ENCODE data around the gene GPER1.

The GPER1 gene

DNA sequence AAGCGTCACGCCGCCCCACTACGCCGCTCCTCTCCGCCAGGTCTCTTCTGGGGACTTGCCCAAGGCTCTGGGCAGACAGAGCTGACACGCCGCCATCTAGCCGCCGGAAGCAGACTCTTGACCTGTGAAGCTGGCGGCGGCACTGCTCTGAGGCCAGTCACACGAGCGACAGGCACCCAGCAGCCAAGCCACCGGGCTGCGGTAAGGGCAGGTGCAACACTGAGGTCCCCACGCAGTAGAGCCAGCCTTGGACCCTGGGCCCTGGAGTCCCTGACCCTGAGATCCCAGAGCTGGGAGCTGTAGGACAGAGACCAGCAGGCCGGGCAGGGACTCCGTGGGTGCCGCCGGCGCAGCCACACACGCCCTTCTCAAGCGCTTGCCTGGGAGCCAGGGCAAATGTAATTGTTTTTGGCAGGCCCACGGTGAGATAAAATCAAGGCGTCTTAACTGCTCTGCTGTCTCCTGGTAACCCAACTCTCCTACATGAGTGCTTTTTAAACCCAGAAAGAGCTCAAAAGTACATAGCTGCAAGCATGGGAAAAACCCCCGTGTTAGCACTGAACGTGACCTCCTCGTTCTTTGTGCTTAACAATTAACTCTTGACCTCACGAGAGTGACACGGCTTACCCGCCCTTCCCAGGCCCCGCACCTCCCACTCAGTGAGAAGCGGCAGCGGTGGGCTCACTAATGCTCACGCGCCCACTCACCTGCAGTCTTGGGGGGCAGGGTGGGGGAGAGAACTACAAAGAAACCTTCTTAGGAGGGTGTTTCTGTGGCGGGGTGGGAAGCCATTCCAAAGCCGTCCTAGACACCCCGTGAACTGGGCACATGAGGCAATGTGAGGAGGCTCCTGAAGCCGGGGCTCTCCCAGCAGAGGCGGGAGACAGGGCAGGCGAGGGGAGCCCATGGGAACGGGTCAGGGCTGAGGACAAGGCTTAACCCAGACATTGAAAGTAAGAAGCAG lies 8.5 kb downstream of the GPER1 start:
- Histone ChIP-seq H3K4me1 (ENCODE audit: control insufficient read depth, insufficient read depth, low read length) (no peaks in the 10 kb centered on the region), H3K27me3 (ENCODE audit: control insufficient read depth, insufficient read depth, low read length) (no peaks in the 10 kb centered on the region), H3K4me3 (ENCODE audit: low read depth, low read length) (no peak overlapping the region), H3K9me3 (ENCODE audit: control insufficient read depth, insufficient read depth, low read length) (no peaks in the 10 kb centered on the region), H3K9ac (ENCODE audit: low read depth, low read length) (no peak overlapping the region), H3K36me3 (ENCODE audit: control insufficient read depth, insufficient read depth, low read length) (peaks cover 15% of the 10 kb centered on the region)

DNA sequence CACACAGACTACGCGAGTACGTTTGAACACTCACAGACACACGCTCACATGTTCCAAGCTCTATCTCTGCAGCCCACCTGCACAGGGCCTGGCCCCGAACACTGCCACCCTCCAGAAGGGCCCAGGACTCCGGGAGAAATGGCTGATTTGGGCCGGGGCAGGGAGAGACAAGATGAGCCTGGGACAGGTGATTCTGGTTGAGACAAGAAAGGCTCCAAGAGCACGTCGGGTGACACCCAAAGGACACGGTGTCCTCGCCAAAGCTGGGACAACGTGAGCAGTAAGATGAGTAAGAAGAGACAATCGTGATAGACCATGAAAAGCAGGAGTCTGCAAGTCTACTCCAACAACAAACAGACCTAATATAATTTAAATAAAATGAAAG lies 9.2 kb downstream of the GPER1 start:
- H3K4me3 ChIP-seq (ENCODE audit: low read depth, low read length): no peak overlapping the region
- H3K9ac ChIP-seq (ENCODE audit: low read depth, low read length): no peak overlapping the region
- peaks cover 14% of the 10 kb centered on the region for H3K36me3 ChIP-seq (ENCODE audit: control insufficient read depth, insufficient read depth, low read length)
- no peaks in the 10 kb centered on the region for H3K27me3 ChIP-seq (ENCODE audit: control insufficient read depth, insufficient read depth, low read length)
- no peaks in the 10 kb centered on the region for H3K9me3 ChIP-seq (ENCODE audit: control insufficient read depth, insufficient read depth, low read length)
- H3K4me1 ChIP-seq (ENCODE audit: control insufficient read depth, insufficient read depth, low read length): no peaks in the 10 kb centered on the region

DNA sequence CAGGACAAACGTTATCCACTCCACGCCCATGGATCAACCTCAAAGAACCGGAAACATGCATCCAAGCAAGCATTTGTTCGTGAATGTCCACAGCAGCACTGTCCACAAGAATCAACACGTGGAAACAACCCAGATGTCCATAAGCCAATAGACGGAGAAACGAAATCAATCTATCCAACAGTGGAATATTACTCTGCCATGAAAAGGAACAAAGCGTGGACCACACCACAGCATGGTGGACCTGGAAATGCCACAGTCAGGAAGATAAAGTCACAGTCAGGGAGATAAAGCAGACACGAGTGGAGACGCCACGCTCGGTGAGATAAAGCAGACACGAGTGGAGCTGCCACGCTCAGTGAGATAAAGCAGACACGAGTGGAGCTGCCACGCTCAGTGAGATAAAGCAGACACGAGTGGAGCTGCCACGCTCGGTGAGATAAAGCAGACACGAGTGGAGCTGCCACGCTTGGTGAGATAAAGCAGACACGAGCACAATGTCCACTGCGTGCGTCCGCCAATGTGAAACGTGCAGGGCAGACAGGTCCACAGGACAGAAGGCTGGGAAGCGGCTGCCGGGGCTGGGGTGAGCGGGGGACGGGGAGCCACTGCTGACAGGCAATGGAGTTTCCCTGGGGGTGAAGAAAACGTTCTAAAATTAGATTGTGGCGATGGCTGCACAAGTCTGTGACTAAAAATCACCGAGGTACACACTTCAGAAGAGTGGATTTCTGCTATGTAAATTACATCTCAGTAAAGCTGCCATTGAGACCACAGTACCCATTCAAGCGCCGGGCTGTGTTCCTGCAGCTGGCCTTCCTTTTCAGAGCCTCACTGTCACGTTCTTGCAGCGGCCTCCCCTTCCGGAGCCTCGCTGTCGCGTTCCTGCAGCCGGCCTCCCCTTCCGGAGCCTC lies 10.6 kb downstream of the GPER1 start:
- H3K4me3 ChIP-seq (ENCODE audit: low read depth, low read length): no peak overlapping the region
- no peak overlapping the region for H3K9ac ChIP-seq (ENCODE audit: low read depth, low read length)
- H3K27me3 ChIP-seq (ENCODE audit: control insufficient read depth, insufficient read depth, low read length): no peaks in the 10 kb centered on the region
- H3K36me3 ChIP-seq (ENCODE audit: control insufficient read depth, insufficient read depth, low read length): peaks cover 4% of the 10 kb centered on the region
- no peaks in the 10 kb centered on the region for H3K4me1 ChIP-seq (ENCODE audit: control insufficient read depth, insufficient read depth, low read length)
- no peaks in the 10 kb centered on the region for H3K9me3 ChIP-seq (ENCODE audit: control insufficient read depth, insufficient read depth, low read length)

DNA sequence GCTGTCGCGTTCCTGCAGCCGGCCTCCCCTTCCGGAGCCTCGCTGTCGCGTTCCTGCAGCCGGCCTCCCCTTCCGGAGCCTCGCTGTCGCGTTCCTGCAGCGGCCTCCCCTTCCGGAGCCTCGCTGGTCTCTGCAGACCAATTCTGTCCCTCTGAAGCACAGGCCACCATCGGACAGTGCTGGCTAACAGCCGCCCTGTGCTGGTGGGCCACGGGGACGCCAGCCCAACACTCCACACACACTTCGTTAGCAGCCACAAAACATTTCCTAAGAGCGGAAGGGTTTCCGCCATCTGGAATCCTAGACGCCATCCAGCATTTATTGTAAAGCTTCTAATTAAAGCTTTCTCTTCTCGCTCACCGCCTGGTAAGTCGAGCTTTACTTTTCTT lies 11.2 kb downstream of the GPER1 start:
- Histone ChIP-seq H3K9me3 (ENCODE audit: control insufficient read depth, insufficient read depth, low read length) (no peaks in the 10 kb centered on the region), H3K9ac (ENCODE audit: low read depth, low read length) (no peak overlapping the region), H3K4me1 (ENCODE audit: control insufficient read depth, insufficient read depth, low read length) (no peaks in the 10 kb centered on the region), H3K36me3 (ENCODE audit: control insufficient read depth, insufficient read depth, low read length) (peaks cover 3% of the 10 kb centered on the region), H3K4me3 (ENCODE audit: low read depth, low read length) (no peak overlapping the region), H3K27me3 (ENCODE audit: control insufficient read depth, insufficient read depth, low read length) (no peaks in the 10 kb centered on the region)

DNA sequence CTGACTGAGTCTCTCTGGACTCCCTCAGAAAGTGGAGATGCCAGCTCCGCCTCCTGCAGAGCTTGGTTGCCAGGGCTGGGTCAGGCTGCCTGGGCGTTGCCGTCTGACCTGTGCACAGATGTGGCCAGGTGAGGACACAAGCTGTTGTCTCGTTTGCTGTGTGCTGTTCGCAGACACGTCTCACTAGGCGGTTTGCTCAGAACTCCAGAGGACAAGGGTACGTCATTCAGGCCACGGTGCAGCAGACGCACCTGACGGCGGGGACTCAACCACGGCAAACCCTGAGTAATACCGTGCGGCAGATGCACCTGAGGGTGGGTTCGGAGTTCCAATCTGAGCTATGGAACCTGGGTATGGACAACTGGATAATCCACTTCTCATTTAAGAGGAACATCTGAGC lies 11.7 kb downstream of the GPER1 start:
- Histone ChIP-seq H3K4me3 (ENCODE audit: low read depth, low read length) (no peak overlapping the region), H3K27me3 (ENCODE audit: control insufficient read depth, insufficient read depth, low read length) (no peaks in the 10 kb centered on the region), H3K9ac (ENCODE audit: low read depth, low read length) (no peak overlapping the region), H3K4me1 (ENCODE audit: control insufficient read depth, insufficient read depth, low read length) (no peaks in the 10 kb centered on the region), H3K36me3 (ENCODE audit: control insufficient read depth, insufficient read depth, low read length) (peaks cover 3% of the 10 kb centered on the region), H3K9me3 (ENCODE audit: control insufficient read depth, insufficient read depth, low read length) (no peaks in the 10 kb centered on the region)

DNA sequence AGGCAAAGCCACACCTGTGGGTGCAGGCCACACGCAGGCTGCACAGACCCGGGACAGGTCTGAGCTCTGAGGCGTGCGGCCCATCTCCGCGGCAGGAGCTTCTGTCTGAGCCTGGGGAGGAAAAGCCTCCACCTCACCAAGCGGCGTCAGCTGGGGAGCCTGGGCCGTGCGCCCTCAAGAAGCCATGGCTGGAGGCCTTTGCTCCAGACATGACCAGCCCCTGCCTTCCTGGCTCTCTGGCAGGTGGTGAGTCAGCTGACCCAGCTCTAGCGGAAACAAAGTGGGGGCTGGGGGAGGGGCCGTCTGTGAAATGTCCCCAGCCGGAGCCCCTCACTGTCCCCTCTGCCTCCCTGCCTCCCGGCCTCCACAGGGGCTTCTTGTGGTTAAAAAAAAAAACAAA lies 12.5 kb downstream of the GPER1 start:
- H3K9ac ChIP-seq (ENCODE audit: low read depth, low read length): no peak overlapping the region
- H3K4me1 ChIP-seq (ENCODE audit: control insufficient read depth, insufficient read depth, low read length): no peaks in the 10 kb centered on the region
- no peaks in the 10 kb centered on the region for H3K27me3 ChIP-seq (ENCODE audit: control insufficient read depth, insufficient read depth, low read length)
- H3K9me3 ChIP-seq (ENCODE audit: control insufficient read depth, insufficient read depth, low read length): no peaks in the 10 kb centered on the region
- H3K4me3 ChIP-seq (ENCODE audit: low read depth, low read length): no peak overlapping the region
- H3K36me3 ChIP-seq (ENCODE audit: control insufficient read depth, insufficient read depth, low read length): peaks cover 3% of the 10 kb centered on the region

DNA sequence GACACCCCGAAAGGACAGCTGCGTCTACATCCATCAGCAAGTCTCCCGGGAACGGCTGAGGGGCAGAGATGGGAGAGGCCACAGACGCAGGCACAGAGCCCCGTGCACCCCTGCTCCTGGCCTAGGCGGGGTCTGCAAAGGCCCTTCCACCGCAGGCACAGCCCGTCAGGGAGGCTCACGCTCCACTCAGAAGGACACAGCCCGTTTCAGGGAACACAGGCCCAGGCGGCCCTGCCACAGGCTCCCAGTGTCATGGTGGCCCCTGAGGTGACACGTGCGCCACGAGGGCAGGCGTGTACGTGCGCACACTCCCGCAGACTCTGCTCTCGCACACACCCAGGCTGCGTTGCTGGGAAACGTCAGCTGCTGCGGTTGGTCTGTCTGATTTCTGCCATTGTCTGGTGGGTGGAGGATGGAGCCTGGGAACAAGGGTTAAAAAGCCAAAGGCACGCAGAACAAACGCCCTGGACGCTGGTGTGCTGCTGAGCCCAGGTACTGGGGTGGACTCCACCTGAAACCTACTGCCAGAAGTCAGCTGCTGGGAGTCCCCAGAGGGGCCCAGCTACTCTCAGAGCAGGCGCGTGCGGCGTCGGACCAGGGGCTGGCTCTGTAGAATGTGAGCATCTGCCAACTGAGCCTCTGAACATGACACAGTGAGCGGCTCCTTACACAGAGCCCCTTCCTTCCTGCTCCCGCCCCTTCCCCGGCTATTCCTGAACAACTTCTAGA lies 13.1 kb downstream of the GPER1 start:
- no peaks in the 10 kb centered on the region for H3K4me1 ChIP-seq (ENCODE audit: control insufficient read depth, insufficient read depth, low read length)

DNA sequence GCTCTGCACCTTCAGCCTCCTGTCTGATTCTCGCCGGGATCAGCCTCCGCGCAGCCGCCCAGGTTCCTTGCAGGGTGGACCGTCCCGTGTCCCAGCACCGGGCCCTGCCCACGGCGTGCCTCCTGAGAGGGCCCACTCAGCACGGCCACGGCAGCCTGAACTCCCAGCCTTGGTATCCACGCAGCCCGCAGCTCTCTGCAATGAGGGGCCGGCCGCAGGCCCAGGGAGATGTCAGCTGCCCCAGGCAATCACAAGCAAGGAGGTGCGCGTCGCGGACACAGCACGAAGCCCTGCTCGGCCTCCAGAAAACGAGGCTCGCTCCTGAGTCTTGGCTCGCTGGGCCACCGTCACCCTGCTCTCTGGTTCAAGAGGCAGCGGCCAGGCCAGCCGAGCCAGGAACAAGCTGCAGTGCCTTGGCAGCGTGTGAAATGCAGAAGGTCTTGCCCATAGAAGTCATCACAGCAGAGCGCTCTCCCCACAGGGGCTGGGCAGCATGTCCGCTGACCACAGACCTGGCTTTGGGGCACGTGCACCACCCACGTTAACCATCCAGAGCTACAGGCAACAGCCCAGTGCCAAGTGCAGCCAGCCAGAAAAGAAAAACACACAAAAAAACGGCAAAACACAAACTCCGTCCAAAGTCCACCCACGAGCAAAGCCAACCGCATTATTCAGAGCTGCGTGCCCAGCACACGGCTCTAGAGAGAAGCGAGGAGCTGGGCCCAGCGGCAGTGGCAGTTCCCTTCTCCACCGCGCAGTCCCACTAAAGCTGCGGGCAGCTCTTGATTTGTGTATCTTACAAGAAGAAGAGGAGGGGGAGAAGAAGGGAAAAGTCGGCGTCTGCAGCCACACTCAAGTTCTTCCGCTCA lies 13.9 kb downstream of the GPER1 start:
- H3K36me3 ChIP-seq (ENCODE audit: control insufficient read depth, insufficient read depth, low read length): peaks cover 3% of the 10 kb centered on the region
- no peaks in the 10 kb centered on the region for H3K4me1 ChIP-seq (ENCODE audit: control insufficient read depth, insufficient read depth, low read length)
- no peaks in the 10 kb centered on the region for H3K9me3 ChIP-seq (ENCODE audit: control insufficient read depth, insufficient read depth, low read length)
- no peak overlapping the region for H3K9ac ChIP-seq (ENCODE audit: low read depth, low read length)
- H3K4me3 ChIP-seq (ENCODE audit: low read depth, low read length): no peak overlapping the region
- H3K27me3 ChIP-seq (ENCODE audit: control insufficient read depth, insufficient read depth, low read length): no peaks in the 10 kb centered on the region

More for the DNA sequence above, 13.1 kb downstream of the GPER1 start:
- Histone ChIP-seq H3K36me3 (ENCODE audit: control insufficient read depth, insufficient read depth, low read length) (peaks cover 3% of the 10 kb centered on the region), H3K27me3 (ENCODE audit: control insufficient read depth, insufficient read depth, low read length) (no peaks in the 10 kb centered on the region), H3K4me3 (ENCODE audit: low read depth, low read length) (no peak overlapping the region), H3K9me3 (ENCODE audit: control insufficient read depth, insufficient read depth, low read length) (no peaks in the 10 kb centered on the region), H3K9ac (ENCODE audit: low read depth, low read length) (no peak overlapping the region)

DNA sequence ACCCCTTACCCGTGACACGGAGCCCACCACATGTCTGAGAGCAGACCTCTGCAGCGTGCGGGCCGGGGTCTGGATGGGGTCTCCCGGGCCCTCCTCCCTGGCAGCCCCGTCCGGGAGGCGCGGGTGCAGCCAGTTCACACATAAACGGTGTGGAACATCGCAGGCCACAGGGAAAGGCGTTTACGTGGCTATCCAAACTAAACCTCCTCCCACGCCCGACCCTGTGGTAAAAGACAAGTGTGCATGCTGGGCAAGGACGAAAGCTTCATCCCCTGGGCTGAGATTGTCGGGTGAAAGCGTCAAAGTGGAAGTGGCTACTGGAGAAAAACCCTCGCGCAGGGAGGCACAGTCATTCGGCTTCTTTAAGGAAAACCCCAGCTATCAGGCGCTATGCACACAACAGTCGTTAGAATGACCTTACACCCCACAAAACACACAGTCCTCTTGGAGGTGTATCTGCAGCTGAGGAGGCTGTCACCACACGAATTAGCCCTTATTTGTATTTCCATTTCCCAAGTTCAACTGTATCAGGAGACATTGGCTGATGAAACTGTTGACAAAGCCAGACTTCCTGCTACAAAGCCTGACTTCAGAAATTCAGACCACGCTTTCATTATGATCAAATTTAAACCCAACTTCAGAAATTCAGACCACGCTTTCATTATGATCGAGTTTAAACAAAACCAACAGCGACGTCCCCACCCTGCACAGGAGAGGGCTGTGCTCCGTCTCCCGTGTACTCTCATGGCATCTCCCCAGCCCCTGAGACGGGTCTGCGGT lies 15.3 kb downstream of the GPER1 start:
- H3K9ac ChIP-seq (ENCODE audit: low read depth, low read length): no peak overlapping the region
- H3K4me3 ChIP-seq (ENCODE audit: low read depth, low read length): no peak overlapping the region
- no peaks in the 10 kb centered on the region for H3K4me1 ChIP-seq (ENCODE audit: control insufficient read depth, insufficient read depth, low read length)
- H3K36me3 ChIP-seq (ENCODE audit: control insufficient read depth, insufficient read depth, low read length): peaks cover 3% of the 10 kb centered on the region
- H3K9me3 ChIP-seq (ENCODE audit: control insufficient read depth, insufficient read depth, low read length): no peaks in the 10 kb centered on the region
- no peaks in the 10 kb centered on the region for H3K27me3 ChIP-seq (ENCODE audit: control insufficient read depth, insufficient read depth, low read length)

DNA sequence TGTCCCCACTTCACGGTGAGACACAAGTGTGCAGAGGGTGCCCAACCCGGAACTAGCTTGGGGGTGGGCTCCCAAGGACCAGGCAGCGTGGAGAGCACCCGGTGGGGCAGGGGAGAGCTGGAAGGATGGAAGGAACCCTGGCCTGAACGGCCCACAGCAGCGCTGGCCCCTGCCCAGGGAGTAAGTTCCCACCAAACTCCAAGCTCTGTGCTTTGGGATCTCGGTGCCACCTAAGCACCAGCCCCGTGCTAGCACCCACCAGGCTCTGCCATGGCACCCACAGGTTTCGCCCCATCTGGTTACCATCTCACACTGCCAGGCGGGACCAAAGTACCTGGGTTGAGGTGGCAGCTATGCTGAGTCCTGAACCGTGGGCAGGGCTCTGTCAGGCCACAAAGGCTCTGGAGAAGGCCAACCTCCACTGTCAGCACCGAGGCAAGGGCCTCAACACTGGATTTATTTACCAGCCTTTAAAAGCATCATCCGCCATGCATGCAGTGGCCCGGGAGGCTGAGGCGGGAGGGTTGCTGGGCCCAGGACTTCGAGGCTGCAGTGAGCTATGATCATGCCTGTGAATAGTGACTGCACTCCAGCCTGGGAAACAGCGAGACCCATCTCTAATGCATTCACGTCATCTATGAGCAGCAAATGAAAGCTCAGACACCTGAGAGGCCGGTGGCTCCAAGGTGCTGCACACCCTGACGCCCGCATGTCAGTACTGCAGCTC lies 16.0 kb downstream of the GPER1 start:
- Histone ChIP-seq H3K27me3 (ENCODE audit: control insufficient read depth, insufficient read depth, low read length) (no peaks in the 10 kb centered on the region), H3K9ac (ENCODE audit: low read depth, low read length) (no peak overlapping the region), H3K4me1 (ENCODE audit: control insufficient read depth, insufficient read depth, low read length) (no peaks in the 10 kb centered on the region), H3K36me3 (ENCODE audit: control insufficient read depth, insufficient read depth, low read length) (peaks cover 3% of the 10 kb centered on the region), H3K4me3 (ENCODE audit: low read depth, low read length) (no peak overlapping the region), H3K9me3 (ENCODE audit: control insufficient read depth, insufficient read depth, low read length) (no peaks in the 10 kb centered on the region)

Data from iPS-15b (cell line).